GM18951 (cell line): ENCODE measurements around the gene TRMT1.
"Not testable (repeated sequence)": the region's sequence is repeated elsewhere in the genome, so short reads cannot be mapped to it uniquely, and the experiment has no call there.

Source experiments
- POLR2A ChIP-seq: IDR thresholded peaks from 4 replicates; pipeline ENCODE4 v1.6.1; 2011; ENCODE audit warnings: mild to moderate bottlenecking; ENCODE audit not compliant: insufficient read length, insufficient read depth; ENCODE audit errors: extremely low read depth
- in situ Hi-C: fragments of 300-500 bp; cut with MboI; formaldehyde crosslinking; loops from one replicate; pipeline ENCODE4 v1.12.0; 2022; ENCODE audit warnings: low sequenced_read_pairs, mixed read lengths, inconsistent platforms; ENCODE audit not compliant: unreplicated experiment

The TRMT1 gene

GRCh38 chr19:13153569-13154240 is 37.2 kb upstream of the TRMT1 start:
- in situ Hi-C loops = no loop called here
- no peak for TF ChIP-seq POLR2A

GRCh38 chr19:13152974-13153568 is 36.5 kb upstream of the TRMT1 start:
- TF ChIP-seq POLR2A = peak; percentile 100
- in situ Hi-C loops = no loop called here

- in situ Hi-C loops = no loop called here
- no peak for TF ChIP-seq POLR2A
Observed at GRCh38 chr19:13152356-13152973, 35.9 kb upstream of the TRMT1 start.

GRCh38 chr19:13151605-13152355 is 35.2 kb upstream of the TRMT1 start:
- in situ Hi-C loops = no loop called here
- TF ChIP-seq POLR2A = peak; percentile 57

GRCh38 chr19:13150931-13151604 is 34.5 kb upstream of the TRMT1 start:
- in situ Hi-C loops = no loop called here
- TF ChIP-seq POLR2A = peak; percentile 13

- TF ChIP-seq POLR2A = peak; percentile 61
- in situ Hi-C loops = no loop called here
Observed at GRCh38 chr19:13150187-13150930, 33.8 kb upstream of the TRMT1 start, which contains the start of the genes IER2 and STX10. Gene IER2 (plus strand): TSS chr19:13150411. CDS start chr19:13153187, 2,776 bp downstream. Gene STX10 (minus strand): TSS chr19:13150375. CDS start chr19:13150173, 202 bp downstream.

- in situ Hi-C loops = no loop called here
- no peak for TF ChIP-seq POLR2A
Observed at GRCh38 chr19:13149628-13150186, 33.2 kb upstream of the TRMT1 start.

GRCh38 chr19:13149173-13149627 is 32.7 kb upstream of the TRMT1 start:
- in situ Hi-C loops = not testable (repeated sequence)

GRCh38 chr19:13146763-13147563 is 30.4 kb upstream of the TRMT1 start:
- in situ Hi-C loops = no loop called here

GRCh38 chr19:13139633-13140311 is 23.2 kb upstream of the TRMT1 start:
- no peak for TF ChIP-seq POLR2A
- in situ Hi-C loops = no loop called here

More at GRCh38 chr19:13146763-13147563, 30.4 kb upstream of the TRMT1 start:
- TF ChIP-seq POLR2A = no peak

- no peak for TF ChIP-seq POLR2A
- in situ Hi-C loops = no loop called here
Observed at GRCh38 chr19:13138916-13139198, 22.3 kb upstream of the TRMT1 start.
